ENCODE data around the gene PPM1L.
"Not testable (repeated sequence)": the region's sequence is repeated elsewhere in the genome, so short reads cannot be mapped to it uniquely, and the experiment has no call there.

The PPM1L gene

DNA sequence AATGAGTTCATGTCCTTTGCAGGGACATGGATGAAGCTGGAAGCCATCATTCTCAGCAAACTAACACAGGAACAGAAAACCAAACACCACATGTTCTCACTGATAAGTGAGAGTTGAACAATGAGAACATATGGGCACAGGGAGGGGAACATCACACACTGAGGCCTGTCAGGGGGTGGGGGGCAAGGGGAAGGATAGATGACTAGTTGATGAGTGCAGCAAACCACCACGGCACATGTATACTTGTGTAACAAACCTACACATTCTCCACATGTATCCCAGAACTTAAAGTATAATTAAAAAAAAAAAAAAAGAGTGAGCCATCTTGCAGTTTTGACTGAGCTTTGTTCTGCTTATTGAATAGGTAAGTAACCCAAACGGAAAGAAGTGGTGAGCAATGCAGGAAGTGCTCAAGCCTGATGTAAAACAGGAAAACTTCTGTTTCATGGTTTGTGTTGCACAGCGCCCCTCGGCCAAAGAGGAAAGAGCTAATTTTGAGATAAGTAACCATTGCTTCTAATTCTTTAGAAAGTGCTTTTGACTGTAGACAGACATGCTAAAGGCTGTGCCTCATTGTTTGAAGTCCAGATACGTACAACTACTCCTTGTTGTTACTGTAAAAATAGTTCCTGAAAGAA is 279.0 kb downstream of the PPM1L start:
- H3K27me3 Mint-ChIP-seq, H3K9me3 Mint-ChIP-seq: not testable (repeated sequence)
- peak overlapping the region; percentile 92 for H3K27ac Mint-ChIP-seq
- peak overlapping the region; percentile 52 to 70 for H3K4me3 Mint-ChIP-seq
- H3K4me1 Mint-ChIP-seq: peaks cover 20 to 25% of the 10 kb centered on the region in 2 donors
- H3K36me3 Mint-ChIP-seq: peaks cover 6 to 13% of the 10 kb centered on the region in 2 donors
- ATAC-seq (replicated peaks) (peak; percentile 89 to 90), DNase-seq (peak; percentile 17)

- peak overlapping the region; percentile 80 for H3K27ac Mint-ChIP-seq
- H3K9me3 Mint-ChIP-seq: peaks cover 0 to 2% of the 10 kb centered on the region in 2 donors
- ATAC-seq (replicated peaks) (peak; percentile 91 to 92), DNase-seq (no peak)
- H3K4me3 Mint-ChIP-seq: peak overlapping the region; percentile 48 to 70
- peaks cover 20 to 25% of the 10 kb centered on the region in 2 donors for H3K4me1 Mint-ChIP-seq
- peaks cover 6 to 13% of the 10 kb centered on the region in 2 donors for H3K36me3 Mint-ChIP-seq
- H3K27me3 Mint-ChIP-seq: no peaks in the 10 kb centered on the region
Observed at GRCh38 chr3:161035711-161036110, 279.7 kb downstream of the PPM1L start.

DNA sequence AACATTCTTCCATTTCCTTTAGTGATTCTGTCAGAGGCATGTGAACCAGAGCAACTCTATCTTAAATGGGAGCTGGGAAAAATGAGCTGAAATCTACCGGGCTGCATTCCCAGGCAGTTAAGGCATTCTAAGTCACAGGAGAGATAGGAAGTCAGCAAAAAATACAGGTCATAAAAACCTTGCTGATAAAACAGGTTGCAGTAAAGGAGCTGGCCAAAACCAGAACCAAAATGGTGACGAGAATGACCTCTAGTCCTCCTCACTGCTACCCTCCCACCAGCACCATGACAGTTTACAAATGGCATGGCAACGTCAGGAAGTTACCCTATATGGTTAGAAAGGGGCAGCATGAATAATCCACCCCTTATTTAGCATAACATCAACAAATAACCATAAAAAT is 282.7 kb downstream of the PPM1L start:
- Mint-ChIP-seq H3K4me3 (no peak overlapping the region), H3K27ac (no peak overlapping the region), H3K4me1 (peaks cover 24 to 31% of the 10 kb centered on the region in 2 donors), H3K9me3 (peaks cover 0 to 3% of the 10 kb centered on the region in 2 donors), H3K36me3 (peaks cover 0 to 5% of the 10 kb centered on the region in 2 donors), H3K27me3 (no peaks in the 10 kb centered on the region)
- ATAC-seq (replicated peaks) (no peak), DNase-seq (no peak)

DNA sequence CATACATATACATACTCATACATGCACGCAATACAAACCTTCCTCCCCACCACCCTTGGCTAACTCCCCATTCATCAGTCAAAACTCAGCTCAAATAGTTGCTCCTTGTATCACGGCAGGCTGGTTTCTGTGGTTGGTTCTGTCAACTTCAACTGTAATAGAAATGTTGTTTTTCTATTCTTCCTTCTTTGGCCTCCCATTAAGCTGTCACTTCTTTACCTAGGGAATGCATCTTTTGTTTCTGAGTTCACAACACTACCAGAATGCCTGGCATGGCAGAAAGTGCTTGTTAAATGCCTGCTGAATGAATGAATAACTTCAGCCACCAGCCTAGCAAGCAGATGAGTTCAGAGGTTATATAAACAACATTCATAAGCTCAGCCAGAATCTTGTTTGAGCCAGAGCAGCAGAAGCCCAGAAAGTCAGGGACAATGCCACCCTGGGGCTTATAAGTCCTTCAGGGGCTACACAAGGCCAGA is 286.0 kb downstream of the PPM1L start:
- H3K27me3 Mint-ChIP-seq: no peaks in the 10 kb centered on the region
- no peak overlapping the region for H3K27ac Mint-ChIP-seq
- peaks cover 5 to 11% of the 10 kb centered on the region in 2 donors for H3K4me1 Mint-ChIP-seq
- peak; percentile 59 to 63 for ATAC-seq (replicated peaks)
- H3K36me3 Mint-ChIP-seq: peaks cover 4 to 8% of the 10 kb centered on the region in 2 donors
- peaks cover 0 to 6% of the 10 kb centered on the region in 2 donors for H3K9me3 Mint-ChIP-seq
- no peak for DNase-seq
- H3K4me3 Mint-ChIP-seq: no peak overlapping the region

DNA sequence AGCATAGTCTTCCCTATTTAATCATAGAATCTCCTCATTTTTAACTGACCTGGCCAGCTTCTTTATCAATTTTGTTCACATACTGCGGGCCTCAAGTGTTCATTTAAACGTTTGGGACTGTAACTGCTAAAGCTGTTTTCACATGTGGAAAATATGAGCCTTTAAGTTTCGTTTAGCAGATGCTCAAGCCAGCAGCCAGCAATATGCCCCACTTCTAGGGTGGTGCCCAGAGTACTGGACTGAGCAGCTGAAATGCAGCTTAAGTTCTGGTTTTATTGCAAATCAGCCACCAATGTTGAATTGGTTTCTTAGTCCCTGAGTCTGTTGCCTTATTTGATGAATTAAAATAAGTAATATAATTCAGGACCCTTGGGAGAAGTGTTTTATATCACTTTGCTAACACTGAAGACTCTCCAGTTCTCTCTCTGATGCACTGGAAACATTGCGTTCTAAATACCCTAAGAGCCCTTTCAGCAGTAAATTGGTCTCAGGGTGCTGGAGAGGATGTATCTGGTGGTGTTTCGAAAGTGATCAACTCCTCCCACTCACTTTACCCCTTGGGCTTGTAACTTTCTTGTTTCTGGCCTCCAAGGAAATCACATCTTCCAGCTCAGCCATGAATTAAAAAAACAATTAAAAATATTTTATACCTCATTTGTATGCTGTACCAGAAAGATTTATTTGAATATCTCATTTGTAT is 287.5 kb downstream of the PPM1L start:
- ATAC-seq (replicated peaks) (peak in 1 of 2 donors; percentile 48), DNase-seq (no peak)
- Mint-ChIP-seq H3K27ac (peak overlapping the region; percentile 25), H3K36me3 (peaks cover 4 to 8% of the 10 kb centered on the region in 2 donors), H3K4me3 (no peak overlapping the region), H3K9me3 (peaks cover 0 to 8% of the 10 kb centered on the region in 2 donors), H3K27me3 (no peaks in the 10 kb centered on the region), H3K4me1 (peaks cover 5 to 13% of the 10 kb centered on the region in 2 donors)

GRCh38 chr3:161049683-161050248 is 293.7 kb downstream of the PPM1L start:
- H3K27me3 Mint-ChIP-seq: no peaks in the 10 kb centered on the region
- H3K4me1 Mint-ChIP-seq: peaks cover 25 to 52% of the 10 kb centered on the region in 2 donors
- peaks cover 0 to 3% of the 10 kb centered on the region in 2 donors for H3K36me3 Mint-ChIP-seq
- peaks cover 0 to 7% of the 10 kb centered on the region in 2 donors for H3K9me3 Mint-ChIP-seq
- ATAC-seq (replicated peaks): peak; percentile 39 to 55
- H3K4me3 Mint-ChIP-seq: no peak overlapping the region
- DNase-seq: no peak
- no peak overlapping the region for H3K27ac Mint-ChIP-seq

GRCh38 chr3:161050935-161051334 is 294.9 kb downstream of the PPM1L start:
- Mint-ChIP-seq H3K36me3 (no peaks in the 10 kb centered on the region), H3K4me1 (peaks cover 25 to 52% of the 10 kb centered on the region in 2 donors), H3K27ac (peak overlapping the region; percentile 1), H3K9me3 (peaks cover 0 to 5% of the 10 kb centered on the region in 2 donors), H3K4me3 (no peak overlapping the region), H3K27me3 (no peaks in the 10 kb centered on the region)
- DNase-seq (no peak), ATAC-seq (replicated peaks) (peak; percentile 66 to 82)

GRCh38 chr3:161051856-161052255 is 295.8 kb downstream of the PPM1L start:
- H3K27ac Mint-ChIP-seq: no peak overlapping the region
- H3K4me1 Mint-ChIP-seq: peaks cover 24 to 49% of the 10 kb centered on the region in 2 donors
- peak; percentile 63 to 71 for ATAC-seq (replicated peaks)
- no peaks in the 10 kb centered on the region for H3K36me3 Mint-ChIP-seq
- DNase-seq: no peak
- peaks cover 0 to 5% of the 10 kb centered on the region in 2 donors for H3K9me3 Mint-ChIP-seq
- H3K27me3 Mint-ChIP-seq: no peaks in the 10 kb centered on the region
- H3K4me3 Mint-ChIP-seq: no peak overlapping the region

DNA sequence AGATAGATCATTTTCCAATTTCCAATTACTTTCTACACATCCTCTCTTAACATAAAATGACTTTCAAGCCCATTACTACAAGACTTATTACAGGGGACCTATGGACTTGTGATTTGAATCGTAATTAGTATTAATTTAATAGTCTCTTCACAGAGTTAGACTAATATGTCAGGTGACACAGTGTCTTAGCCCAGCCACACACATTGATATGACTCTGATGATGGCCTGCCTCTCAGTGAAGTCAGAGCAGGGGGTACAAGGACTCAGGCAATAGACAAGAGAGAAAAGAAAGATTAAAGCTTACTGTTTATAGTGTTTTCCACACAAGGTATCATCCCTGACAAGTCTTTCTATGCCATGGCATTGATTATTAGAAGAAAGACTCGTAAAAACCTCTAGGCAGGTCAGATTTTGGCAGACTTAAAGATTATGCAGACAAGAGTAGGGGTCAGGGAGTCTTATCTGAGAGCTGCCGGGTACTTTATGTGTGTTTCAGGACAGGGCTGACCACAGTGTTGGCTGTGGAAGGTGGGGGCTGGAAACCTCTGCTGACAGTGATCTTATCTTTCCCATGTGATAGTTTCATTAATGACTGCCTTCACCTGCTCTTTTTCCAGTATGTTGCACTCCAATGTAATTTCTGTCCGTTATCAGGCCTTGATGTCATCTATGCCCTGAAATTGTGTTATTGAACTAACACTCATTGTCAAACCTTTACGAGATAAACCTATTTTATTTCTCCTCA is 299.0 kb downstream of the PPM1L start:
- Mint-ChIP-seq H3K9me3 (peaks cover 0 to 2% of the 10 kb centered on the region in 2 donors), H3K4me1 (peaks cover 21 to 39% of the 10 kb centered on the region in 2 donors), H3K4me3 (no peak overlapping the region), H3K36me3 (no peaks in the 10 kb centered on the region), H3K27me3 (no peaks in the 10 kb centered on the region), H3K27ac (no peak overlapping the region)
- DNase-seq: no peak
- no peak for ATAC-seq (replicated peaks)

GRCh38 chr3:161064413-161064812 is 308.4 kb downstream of the PPM1L start:
- Mint-ChIP-seq H3K4me3 (no peak overlapping the region), H3K27ac (no peak overlapping the region), H3K4me1 (peaks cover 33 to 46% of the 10 kb centered on the region in 2 donors), H3K36me3 (peaks cover 6% of the 10 kb centered on the region in 2 donors), H3K27me3 (no peaks in the 10 kb centered on the region), H3K9me3 (no peaks in the 10 kb centered on the region)
- no peak for ATAC-seq (replicated peaks)
- DNase-seq: no peak

DNA sequence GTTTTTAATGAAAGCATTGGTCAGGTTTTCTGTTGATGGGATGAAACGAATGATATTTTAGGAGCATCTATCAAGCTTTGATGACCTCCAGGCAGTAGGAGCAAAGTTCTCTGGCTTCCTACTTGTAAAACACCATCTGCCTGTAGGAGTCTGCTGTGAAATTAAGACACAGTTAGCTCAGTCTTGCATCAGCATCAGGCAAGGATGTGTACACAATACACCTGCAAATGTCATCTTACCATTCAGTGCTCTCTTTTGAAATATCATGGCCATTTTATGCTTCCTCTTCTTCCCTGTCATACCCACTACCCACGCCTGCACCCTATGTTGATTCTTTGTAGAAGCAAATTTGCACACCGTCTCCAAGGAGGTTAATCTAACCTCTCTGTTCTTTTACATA is 310.9 kb downstream of the PPM1L start:
- H3K27ac Mint-ChIP-seq: peak overlapping the region; percentile 49
- DNase-seq: no peak
- no peaks in the 10 kb centered on the region for H3K9me3 Mint-ChIP-seq
- peaks cover 39 to 63% of the 10 kb centered on the region in 2 donors for H3K4me1 Mint-ChIP-seq
- H3K27me3 Mint-ChIP-seq: no peaks in the 10 kb centered on the region
- ATAC-seq (replicated peaks): peak; percentile 26 to 37
- peaks cover 6% of the 10 kb centered on the region in 2 donors for H3K36me3 Mint-ChIP-seq
- peak overlapping the region; percentile 23 to 44 for H3K4me3 Mint-ChIP-seq

DNA sequence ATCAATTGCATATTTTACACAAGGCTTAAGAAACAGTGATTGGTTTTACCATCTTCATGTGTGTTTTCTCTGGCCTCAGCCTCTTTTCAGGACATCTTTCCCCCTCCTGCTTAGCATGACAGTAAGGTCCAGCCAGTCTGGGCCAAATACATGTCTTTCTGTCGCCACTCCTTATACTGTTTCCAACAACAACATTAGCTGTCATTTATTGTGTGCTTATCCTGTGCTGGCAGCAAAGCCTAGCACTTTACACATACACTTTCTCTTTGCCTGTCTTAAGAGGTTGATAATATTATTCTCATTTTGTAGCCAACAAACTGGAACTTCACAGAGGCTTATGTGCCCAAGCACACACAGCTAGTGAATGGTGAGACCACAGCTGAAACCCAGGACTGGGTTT is 311.3 kb downstream of the PPM1L start:
- DNase-seq: no peak
- Mint-ChIP-seq H3K27ac (peak overlapping the region; percentile 49), H3K4me1 (peaks cover 39 to 63% of the 10 kb centered on the region in 2 donors), H3K27me3 (no peaks in the 10 kb centered on the region), H3K36me3 (peaks cover 6% of the 10 kb centered on the region in 2 donors), H3K9me3 (no peaks in the 10 kb centered on the region), H3K4me3 (peak overlapping the region; percentile 23 to 44)
- peak in 1 of 2 donors; percentile 18 for ATAC-seq (replicated peaks)

GRCh38 chr3:161069511-161070251 is 313.6 kb downstream of the PPM1L start:
- ATAC-seq (replicated peaks): peak; percentile 94
- Mint-ChIP-seq H3K4me1 (peaks cover 39 to 61% of the 10 kb centered on the region in 2 donors), H3K36me3 (peaks cover 6% of the 10 kb centered on the region in 2 donors), H3K27ac (peak overlapping the region; percentile 77), H3K27me3 (no peaks in the 10 kb centered on the region), H3K9me3 (no peaks in the 10 kb centered on the region), H3K4me3 (peak overlapping the region in 1 of 2 donors; percentile 41)
- DNase-seq: peak; percentile 46

Data from stimulated activated naive B cell treated with anti-CD40 and anti-IgM and Interleukin-4, amounts not matched to agents 10 μg/mL and 1 μg/mL and 100 μg/mL, for 72 hours (primary cell).